K562 (cell line): Measurements from ENCODE around the gene PNPLA7. TPM values are rescaled to one million over a fixed set of nuclear protein-coding genes. Genes with fewer than 3 reads are reported as not detected.

Source experiments
- ATAC-seq: fragments of 200-7000 bp; cut with Tn5 transposase; 3 replicates; pipeline ENCODE4 v1.9.1; 2020; ENCODE audit warnings: moderate library complexity
- BruUV-seq: library from RNA; stranded (reverse); fragments of 400-500 nt; replicated peaks from 2 replicates; lab custom pipeline; 2021; lab: Mats Ljungman, UMichigan
- CTCF ChIA-PET: fragments of 300-600 bp; formaldehyde crosslinking; extraction: SDS; loops from one replicate; lab custom pipeline; 2021; ENCODE audit warnings: low intra/inter-chr PET ratio; lab: Yijun Ruan, JAX
- POLR2A ChIA-PET: fragments of 300-600, 350-650 bp; sonication (Branson Sonifier 250); formaldehyde crosslinking; extraction: SDS; loops from one replicate; lab custom pipeline; 2021; ENCODE audit warnings: antibody characterized with exemption, inconsistent platforms; lab: Yijun Ruan, JAX
- DNase-seq, 4 experiments: peaks; one replicate each; pipeline versions ENCODE4 v3.0.0 to v3.0.0-alpha.2; 2011 to 2018; ENCODE audit warnings: low spot score in 3 of 4, mixed read lengths in 3 of 4; ENCODE audit errors: extremely low read depth in 1 of 4
- FAIRE-seq: peaks from 2 replicates; lab custom pipeline; 2011; peaks lifted over from hg19 to GRCh38; lab: Jason Lieb, UNC
- H2AFZ ChIP-seq: 2 replicates; pipeline ENCODE4 v1.6.0; 2011; ENCODE audit warnings: low read depth, low read length, control low read depth, inconsistent platforms
- H3K27ac ChIP-seq: fragments of 200-600 bp; 3 replicates; pipeline ENCODE4 v1.8.0; 2011; ENCODE audit warnings: low read depth, mild to moderate bottlenecking, control low read depth, inconsistent platforms, low read length, moderate library complexity, mixed read lengths; ENCODE audit errors: extremely low read depth
- H3K27me3 ChIP-seq, 2 experiments: fragments of 300-600 bp in 1 of 2; 2 replicates in 1 of 2; 3 replicates in 1 of 2; pipeline versions ENCODE4 v1.6.0 to v1.8.0; 2011; ENCODE audit warnings: inconsistent platforms in 2 of 2, low read length in 2 of 2, mild to moderate bottlenecking in 1 of 2, mixed read lengths in 1 of 2, moderate library complexity in 1 of 2; ENCODE audit not compliant: control insufficient read depth in 2 of 2, insufficient read depth in 2 of 2
- H3K36me3 ChIP-seq: fragments of 300-600 bp; 3 replicates; pipeline ENCODE4 v1.8.0; 2011; ENCODE audit warnings: mild to moderate bottlenecking, low read length, inconsistent platforms; ENCODE audit not compliant: control insufficient read depth, insufficient read depth
- H3K4me1 ChIP-seq, 2 experiments: fragments of 200-600 bp in 1 of 2; replicated peaks in 1 of 2; 2 replicates in 1 of 2; 3 replicates in 1 of 2; pipeline versions ENCODE4 v1.5.1 to v1.8.0; 2011; ENCODE audit warnings: inconsistent platforms in 2 of 2, low read length in 2 of 2, mild to moderate bottlenecking in 1 of 2, mixed read lengths in 1 of 2, moderate library complexity in 1 of 2; ENCODE audit not compliant: control insufficient read depth in 2 of 2, insufficient read depth in 2 of 2
- H3K4me2 ChIP-seq: 2 replicates; pipeline ENCODE4 v1.6.1; 2011; ENCODE audit warnings: low read length, control low read depth, inconsistent platforms, mixed read lengths; ENCODE audit not compliant: insufficient read depth
- H3K4me3 ChIP-seq: fragments of 200-600 bp; sonication (generic), shearing (Covaris generic); 2 replicates; pipeline ENCODE4 v1.5.1; 2016; ENCODE audit warnings: control low read depth, inconsistent platforms
- H3K79me2 ChIP-seq: fragments of 200-600 bp; 3 replicates; pipeline ENCODE4 v1.8.0; 2011; ENCODE audit warnings: low read length, inconsistent platforms; ENCODE audit not compliant: control insufficient read depth, insufficient read depth
- H3K9ac ChIP-seq, 2 experiments: 2 replicates each; pipeline versions ENCODE4 v1.6.0 to v1.6.1; 2011; ENCODE audit warnings: low read depth in 2 of 2, low read length in 2 of 2, control low read depth in 1 of 2, inconsistent platforms in 1 of 2, mild to moderate bottlenecking in 1 of 2, mixed read lengths in 1 of 2; ENCODE audit not compliant: insufficient read depth in 1 of 2
- H3K9me1 ChIP-seq: one replicate; pipeline ENCODE4 v1.6.0; 2011; ENCODE audit warnings: inconsistent platforms, mild to moderate bottlenecking, low read length, moderate library complexity; ENCODE audit not compliant: control insufficient read depth, insufficient read depth
- H3K9me3 ChIP-seq: replicated peaks from 2 replicates; pipeline ENCODE4 v1.5.1; 2011; ENCODE audit warnings: low read depth, low read length, inconsistent platforms; ENCODE audit not compliant: control insufficient read depth, insufficient read depth
- H4K20me1 ChIP-seq: replicated peaks from 2 replicates; pipeline ENCODE4 v1.6.1; 2011; ENCODE audit warnings: low read length, inconsistent platforms, mixed read lengths; ENCODE audit not compliant: control insufficient read depth, insufficient read depth
- E2F3 ChIP-seq: fragments of 250-450 bp; sonication (Bioruptor Pico); IDR thresholded peaks from 2 replicates; pipeline ENCODE4 v1.4.0; 2020; ENCODE audit warnings: mild to moderate bottlenecking
- HBP1 ChIP-seq: fragments of 450-650 bp; formaldehyde crosslinking; IDR thresholded peaks from 2 replicates; pipeline ENCODE4 v1.4.0; 2022; ENCODE audit warnings: missing genetic modification characterization
- POLR2G ChIP-seq: fragments of 200-400 bp; formaldehyde crosslinking; IDR thresholded peaks from 2 replicates; pipeline ENCODE4 v1.6.1; 2017; ENCODE audit warnings: low read depth, mild to moderate bottlenecking, antibody characterized with exemption, low read length, moderate library complexity
- TGIF2 ChIP-seq: sonication (generic); formaldehyde crosslinking; IDR thresholded peaks from 2 replicates; pipeline ENCODE4 v1.8.1; 2022; ENCODE audit warnings: mild to moderate bottlenecking, missing genetic modification reagents, moderate library complexity
- ZNF174 ChIP-seq: fragments of 250-450 bp; sonication (Bioruptor Pico); IDR thresholded peaks from 2 replicates; pipeline ENCODE4 v1.4.0; 2020; ENCODE audit warnings: mild to moderate bottlenecking
- ZNF609 ChIP-seq: sonication (generic); formaldehyde crosslinking; IDR thresholded peaks from 2 replicates; pipeline ENCODE4 v1.8.1; 2023; ENCODE audit warnings: missing genetic modification reagents, mild to moderate bottlenecking, borderline replicate concordance
- WGBS: fragments of 100-300 bp; shearing (Covaris generic); methylation state at CpG from one replicate; pipeline ENCODE4 v1.1.6; 2016; ENCODE audit warnings: low coverage, mixed read lengths; ENCODE audit not compliant: insufficient coverage; ENCODE audit errors: missing lambda C conversion rate; 5-methylcytosine and 5-hydroxymethylcytosine counted together
- in situ Hi-C: fragments of 300-500 bp; cut with MboI; formaldehyde crosslinking; loops from 4 replicates; pipeline ENCODE4 v1.15.0; 2018; ENCODE audit warnings: inconsistent platforms, mixed read lengths
- intact Hi-C: fragments of 100-400 bp; cut with micrococcal nuclease; formaldehyde crosslinking; loops from 2 replicates; pipeline ENCODE4 v1.14.2; 2022
- polyA plus RNA-seq, 8 experiments: library from polyadenylated mRNA; depleted of rRNA in 4 of 8; stranded (reverse) in 5 of 8; unstranded in 3 of 8; fragments of >200 nt; fragmentation: Nextera tagmentation in 2 of 8; fragmentation: Illumina TruSeq in 1 of 8; extraction: Ambion mirVana in 2 of 8; extraction: Trizol in 1 of 8; gene quantifications; 2 replicates each; pipeline versions ENCODE4 v1.2.1 to v1.2.3, GENCODE V29; 2011 to 2014; ENCODE audit warnings: inconsistent platforms in 1 of 8, missing spikeins in 1 of 8
- total RNA-seq, 7 experiments: library from RNA; depleted of rRNA in 6 of 7; stranded (reverse); fragments of >200 nt in 6 of 7; fragmentation: Illumina TruSeq in 2 of 7; extraction: Trizol in 2 of 7; gene quantifications; 2 replicates each; pipeline versions ENCODE4 v1.2.1 to v1.2.3, GENCODE V29; 2011 to 2021; ENCODE audit warnings: low replicate concordance in 1 of 7

Gene PNPLA7
- total and polyA plus RNA-seq, 9 of the 15 experiments (the other 6 are each of a cell fraction or from before 2014, with no cell fraction given): 0.01 to 0.85 (median 0.19) TPM; not detected in 1

DNA sequence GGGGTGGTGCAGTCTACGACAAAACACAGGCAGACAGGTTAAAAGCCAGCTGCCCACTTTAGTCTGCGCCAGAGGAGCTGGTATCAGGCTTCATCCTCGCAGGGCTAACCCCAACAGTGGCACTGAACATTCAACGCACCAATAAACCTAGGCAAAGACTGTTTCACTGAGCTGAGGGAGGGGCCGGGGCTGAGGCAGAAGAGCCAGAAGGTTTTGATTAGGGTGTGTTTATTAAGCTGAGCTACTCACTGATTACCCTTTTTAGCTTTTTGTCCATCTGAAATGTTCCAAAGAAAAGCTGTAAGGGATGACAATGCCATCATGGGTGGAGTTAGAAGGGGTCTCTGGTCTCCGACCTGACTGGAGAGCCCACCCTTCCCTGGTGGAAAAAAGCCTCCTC, 38.7 kb upstream of the PNPLA7 start (continued):
- TF ChIP-seq ZNF609 (CRISPR knock-in tag) (no peak), TGIF2 (CRISPR knock-in tag) (no peak), ZNF174 (CRISPR knock-in tag) (no peak)

DNA sequence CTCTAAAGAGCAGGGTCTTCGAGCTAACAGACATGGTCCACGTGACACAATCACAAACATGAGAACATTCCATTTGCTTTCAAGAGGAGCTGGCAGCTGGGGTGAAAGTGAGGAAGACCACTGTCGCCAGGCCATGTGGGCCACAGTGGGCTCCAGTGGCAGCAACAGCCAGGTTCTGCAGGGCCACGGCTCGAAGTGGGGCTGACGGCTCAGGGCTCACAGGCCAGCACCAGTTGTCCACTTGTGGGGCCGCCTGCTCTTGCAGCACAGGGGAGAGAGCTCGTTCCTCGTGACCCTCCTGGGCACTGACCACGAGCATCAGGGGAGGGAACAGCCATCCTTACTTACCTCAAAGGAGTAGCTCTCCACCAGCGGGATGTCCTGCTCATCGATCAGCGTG, 38.1 kb upstream of the PNPLA7 start:
- FAIRE-seq (no peak), DNase-seq (no peak)
- in situ Hi-C loops: no loop called here
- intact Hi-C loops: loop anchor here (10.0 kb wide), 1 partner anchor 86 kb away; no protein-coding TSS in a partner anchor
- Histone ChIP-seq H3K4me2 (no peak overlapping the region), H3K4me1 (peaks cover 27 to 61% of the 10 kb centered on the region in 2 experiments; a peak in 4 of 5 replicates), H2AFZ (no peak overlapping the region), H4K20me1 (peaks cover 19% of the 10 kb centered on the region; the same call in 1 of the 2 replicates)
- CTCF ChIA-PET: no interaction called here
- TF ChIP-seq POLR2G (peak; percentile 35; the same call in 1 of the 2 replicates), E2F3 (CRISPR knock-in tag) (no peak), HBP1 (no peak)
- TF ChIP-seq, all 486 proteins: peak for 1
- H3K79me2 ChIP-seq: peaks cover 35% of the 10 kb centered on the region
- no peaks in the 10 kb centered on the region for H3K9me1 ChIP-seq
- peaks cover 57% of the 10 kb centered on the region; the same call in 2 of the 3 replicates for H3K36me3 ChIP-seq
- no TSS peak for BruUV-seq
- WGBS: 90% methylated on average over 11 of the region's 13 CpGs
- no peak for ATAC-seq
- H3K9me3 ChIP-seq: no peaks in the 10 kb centered on the region
- peak overlapping the region; percentile 82 to 99; a peak in 3 of 4 replicates for H3K9ac ChIP-seq
- H3K27ac ChIP-seq: no peak overlapping the region
- H3K4me3 ChIP-seq: no peak overlapping the region
- no peaks in the 10 kb centered on the region for H3K27me3 ChIP-seq
- POLR2A ChIA-PET: interaction anchor here (0.6 to 1.3 kb wide), 7 partner anchors 8 to 165 kb away, joined by 3 to 6 read pairs (median 3); partner anchors contain the start of gene DPH7
